GM23248 (cell line): ENCODE data around the gene ZBED4. TPM values are rescaled to one million over a fixed set of nuclear protein-coding genes. Genes with fewer than 3 reads are reported as not detected.
"Not testable (repeated sequence)": the region's sequence is repeated elsewhere in the genome, so short reads cannot be mapped to it uniquely, and the experiment has no call there.

Experiments used
- DNase-seq: peaks from one replicate; pipeline ENCODE4 v3.0.0-alpha.2; 2015
- H2AFZ ChIP-seq: fragments of 200-600 bp; sonication (generic); 2 replicates; pipeline ENCODE4 v1.6.1; 2016; ENCODE audit warnings: antibody characterized with exemption
- H3F3A ChIP-seq: fragments of 200-600 bp; sonication (generic); 2 replicates; pipeline ENCODE4 v1.6.1; 2016; ENCODE audit warnings: mild to moderate bottlenecking, antibody characterized with exemption, mixed run types; ENCODE audit not compliant: insufficient read depth
- H3K27ac ChIP-seq: fragments of 200-600 bp; sonication (generic); 2 replicates; pipeline ENCODE4 v1.5.1; 2016; ENCODE audit warnings: mild to moderate bottlenecking
- H3K27me3 ChIP-seq: fragments of 200-600 bp; sonication (generic); replicated peaks from 2 replicates; pipeline ENCODE4 v1.6.1; 2016; ENCODE audit warnings: mild to moderate bottlenecking; ENCODE audit not compliant: insufficient read depth
- H3K36me3 ChIP-seq: fragments of 200-600 bp; sonication (generic); 2 replicates; pipeline ENCODE4 v1.6.1; 2016; ENCODE audit warnings: low read depth, mild to moderate bottlenecking
- H3K4me1 ChIP-seq: fragments of 200-600 bp; sonication (generic); 2 replicates; pipeline ENCODE4 v1.6.1; 2016; ENCODE audit warnings: mild to moderate bottlenecking; ENCODE audit not compliant: insufficient read depth
- H3K4me2 ChIP-seq: fragments of 200-600 bp; sonication (generic); one replicate; pipeline ENCODE4 v1.6.1; 2016; ENCODE audit warnings: mild to moderate bottlenecking; ENCODE audit not compliant: unreplicated experiment
- H3K4me3 ChIP-seq: fragments of 200-600 bp; sonication (generic); 2 replicates; pipeline ENCODE4 v1.5.1; 2016; ENCODE audit warnings: mild to moderate bottlenecking
- H3K79me2 ChIP-seq: fragments of 200-600 bp; sonication (generic); 2 replicates; pipeline ENCODE4 v1.6.1; 2016; ENCODE audit warnings: mild to moderate bottlenecking; ENCODE audit not compliant: insufficient read depth
- H3K9ac ChIP-seq: fragments of 200-600 bp; sonication (generic); 2 replicates; pipeline ENCODE4 v1.6.1; 2016; ENCODE audit warnings: mild to moderate bottlenecking
- H3K9me2 ChIP-seq: fragments of 200-600 bp; sonication (generic); 2 replicates; pipeline ENCODE4 v1.6.1; 2016; ENCODE audit warnings: mixed run types, mild to moderate bottlenecking, moderate library complexity; ENCODE audit not compliant: insufficient read depth
- H3K9me3 ChIP-seq: fragments of 200-600 bp; sonication (generic); one replicate; pipeline ENCODE4 v1.6.1; 2017; ENCODE audit warnings: low read depth
- H4K20me1 ChIP-seq: fragments of 200-600 bp; sonication (generic); 2 replicates; pipeline ENCODE4 v1.6.0; 2016; ENCODE audit not compliant: insufficient read depth
- EZH2 ChIP-seq: fragments of 200-600 bp; sonication (generic); IDR thresholded peaks from 2 replicates; pipeline ENCODE4 v1.6.1; 2018; ENCODE audit warnings: antibody characterized with exemption, mild to moderate bottlenecking; ENCODE audit not compliant: insufficient read depth, poor library complexity, severe bottlenecking
- EZH2phosphoT487 ChIP-seq: fragments of 200-600 bp; sonication (generic); IDR thresholded peaks from 2 replicates; pipeline ENCODE4 v1.6.1; 2018; ENCODE audit warnings: antibody characterized with exemption, moderate library complexity, mild to moderate bottlenecking, low read depth; ENCODE audit not compliant: insufficient read depth
- WGBS, 2 experiments: methylation state at CpG; one replicate each; pipeline ENCODE4 v1.1.6; 2015 to 2017; ENCODE audit warnings: low lambda C conversion rate in 2 of 2, low coverage in 1 of 2; ENCODE audit errors: missing lambda C conversion rate in 2 of 2; 5-methylcytosine and 5-hydroxymethylcytosine counted together
- in situ Hi-C: fragments of 300-500 bp; cut with MboI; formaldehyde crosslinking; loops from 2 replicates; pipeline ENCODE4 v1.15.0; 2020
- polyA plus RNA-seq: library from polyadenylated mRNA; unstranded; fragments of >200 nt; fragmentation: Nextera tagmentation; extraction: Ambion mirVana; gene quantifications from 2 replicates; pipeline ENCODE4 v1.2.1, GENCODE V29; 2016
- total RNA-seq: library from RNA; depleted of rRNA; stranded (reverse); fragments of >200 nt; shearing (Covaris generic); gene quantifications from 2 replicates; pipeline ENCODE4 v1.2.3, GENCODE V29; 2014

ZBED4 gene
- total and polyA plus RNA-seq, 2 experiments from 2014 or later, result 5.0 to 7.7 TPM

DNA sequence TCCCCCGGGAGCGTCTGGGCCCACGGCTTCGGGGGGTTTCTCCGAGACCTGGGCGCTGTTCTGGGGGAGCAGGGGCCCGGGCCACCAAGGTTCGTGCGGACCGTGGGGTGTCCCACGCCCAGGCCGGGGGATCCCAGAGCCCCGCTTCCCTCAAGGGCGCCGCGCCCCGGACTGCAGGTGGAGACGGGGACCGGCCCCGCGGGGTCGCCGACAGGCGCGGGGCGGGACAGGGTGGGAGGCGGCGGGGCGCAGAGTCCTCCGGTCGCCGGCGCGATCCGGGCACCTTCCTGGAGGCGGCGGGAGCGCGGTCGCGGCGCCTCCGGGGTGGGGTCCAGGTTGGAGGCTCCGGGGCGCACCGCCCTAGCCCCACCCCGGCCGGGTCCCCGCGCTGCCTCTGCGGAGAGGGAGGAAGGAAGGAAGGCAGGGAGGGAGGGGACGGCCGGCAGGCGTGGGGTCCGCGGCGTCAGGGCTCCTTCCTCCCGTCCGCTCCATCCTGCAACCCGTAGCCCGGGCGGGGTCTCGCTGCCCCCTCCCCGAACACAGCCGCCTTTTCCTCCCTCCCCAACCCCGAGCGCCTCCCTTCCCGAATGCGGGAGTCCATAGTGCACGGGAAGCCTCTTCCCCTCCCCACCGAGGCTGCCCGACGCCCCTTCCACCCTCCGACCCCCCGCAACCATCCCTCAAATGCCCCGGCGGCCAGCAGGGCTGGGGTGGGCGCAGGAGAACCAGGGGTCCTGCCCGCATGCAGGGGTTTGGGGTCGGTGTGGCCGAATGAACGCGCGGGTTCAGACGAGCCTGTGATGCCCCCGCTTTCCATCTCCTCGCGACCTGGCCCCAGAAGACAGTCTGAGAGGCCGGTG is 4.3 kb upstream of the ZBED4 start:
- DNase-seq, result no peak
- no peak overlapping the region for H3K4me3 ChIP-seq

DNA sequence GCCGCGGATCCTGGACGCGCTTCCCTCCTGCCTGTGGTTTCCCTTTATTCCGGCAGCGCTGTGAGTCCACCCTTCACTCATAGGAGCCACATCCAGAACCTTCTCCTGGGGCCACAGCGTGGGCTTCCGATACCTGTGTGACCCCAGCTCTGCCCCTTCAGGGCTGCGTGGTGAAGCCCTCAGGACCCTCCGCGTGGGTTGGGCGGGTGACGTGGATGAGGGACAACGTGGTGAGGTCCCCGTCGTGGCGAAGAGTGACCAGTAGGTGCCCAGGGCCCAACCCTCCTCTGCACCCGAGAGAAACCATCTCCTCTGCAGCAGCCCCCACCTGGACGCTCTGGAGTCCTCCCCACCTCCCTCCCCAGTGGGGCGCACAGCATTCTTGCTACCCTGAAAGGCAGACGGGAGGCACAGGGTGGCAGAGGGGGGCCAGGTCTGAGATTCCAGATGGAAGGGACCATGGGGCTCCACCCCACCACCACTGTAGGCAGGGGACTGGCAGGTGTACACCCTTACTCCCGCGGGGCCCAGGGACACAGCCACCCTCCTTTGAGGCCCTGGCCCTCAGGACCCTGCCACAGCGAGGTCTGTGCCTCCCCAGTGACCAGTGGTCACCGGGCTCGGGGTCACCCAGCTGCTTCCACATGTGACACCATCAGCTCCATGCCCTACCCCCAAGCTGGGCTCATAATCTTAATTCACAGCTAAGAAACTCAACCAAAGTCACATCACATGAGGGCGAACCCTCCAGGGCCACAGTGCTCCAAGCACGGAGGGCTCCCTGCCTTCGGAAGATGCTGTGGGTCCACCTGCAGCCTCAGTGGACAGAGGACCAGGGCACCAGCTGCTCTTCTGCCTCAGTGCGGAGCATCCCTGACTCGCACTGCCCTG is 3.4 kb upstream of the ZBED4 start:
- H3K9me3 ChIP-seq, result no peaks in the 10 kb centered on the region
- H3K36me3 ChIP-seq, result no peaks in the 10 kb centered on the region
- no peak overlapping the region for H3K27ac ChIP-seq
- H3K4me1 ChIP-seq, result peaks cover 7% of the 10 kb centered on the region
- H3K4me3 ChIP-seq, result no peak overlapping the region
- in situ Hi-C loops, result no loop called here
- H3K4me2 ChIP-seq, result no peak overlapping the region
- peaks cover 10% of the 10 kb centered on the region for H3F3A ChIP-seq
- H3K27me3 ChIP-seq, result peaks cover 31% of the 10 kb centered on the region
- no peaks in the 10 kb centered on the region for H3K9me2 ChIP-seq
- H4K20me1 ChIP-seq, result no peaks in the 10 kb centered on the region
- no peak overlapping the region for H3K9ac ChIP-seq
- H3K79me2 ChIP-seq, result peaks cover 12% of the 10 kb centered on the region
- 46 to 51% methylated on average over 29 to 31 of the region's 31 CpGs for WGBS, 2 experiments
- TF ChIP-seq EZH2phosphoT487, result 0 out of 2 replicates have a peak, but pooled peaks have one; percentile 18
- TF ChIP-seq EZH2, result no peak
- H2AFZ ChIP-seq, result no peak overlapping the region
- no peak for DNase-seq

More for the DNA sequence above, 4.3 kb upstream of the ZBED4 start:
- H3K9me2 ChIP-seq, result no peaks in the 10 kb centered on the region
- 7 to 14% methylated on average over 15 to 63 of the region's 89 CpGs for WGBS, 2 experiments
- TF ChIP-seq EZH2phosphoT487 (0 out of 2 replicates have a peak, but pooled peaks have one; percentile 51), EZH2 (peak; percentile 74)
- no peaks in the 10 kb centered on the region for H3K4me1 ChIP-seq
- no peak overlapping the region for H3K9ac ChIP-seq
- peaks cover 3% of the 10 kb centered on the region for H3K79me2 ChIP-seq
- no peaks in the 10 kb centered on the region for H3K36me3 ChIP-seq
- H3K27ac ChIP-seq, result no peak overlapping the region
- H3K27me3 ChIP-seq, result peaks cover 31% of the 10 kb centered on the region
- H3F3A ChIP-seq, result peaks cover 1% of the 10 kb centered on the region
- H3K4me2 ChIP-seq, result no peak overlapping the region
- in situ Hi-C loops, result no loop called here
- H4K20me1 ChIP-seq, result no peaks in the 10 kb centered on the region
- no peaks in the 10 kb centered on the region for H3K9me3 ChIP-seq
- no peak overlapping the region for H2AFZ ChIP-seq

- Histone ChIP-seq H3K27me3 (peaks cover 31% of the 10 kb centered on the region), H3K4me3 (no peak overlapping the region), H3K4me1 (peaks cover 16% of the 10 kb centered on the region), H3K9me2 (no peaks in the 10 kb centered on the region), H3K79me2 (peaks cover 21% of the 10 kb centered on the region), H2AFZ (no peak overlapping the region), H3K27ac (no peak overlapping the region), H4K20me1 (0 out of 2 replicates have a peak, but pooled peaks cover 2% of the 10 kb centered on the region), H3F3A (peaks cover 10% of the 10 kb centered on the region), H3K9me3 (no peaks in the 10 kb centered on the region), H3K9ac (no peak overlapping the region), H3K36me3 (no peaks in the 10 kb centered on the region), H3K4me2 (no peak overlapping the region)
- TF ChIP-seq EZH2 (no peak), EZH2phosphoT487 (no peak)
- 88% methylated on average over 10 of the region's 10 CpGs for WGBS, 2 experiments
- in situ Hi-C loops, result no loop called here
- DNase-seq, result no peak
These were observed 2.5 kb upstream of the ZBED4 start for GRCh38 chr22:49850959-49851802.

GRCh38 chr22:49852568-49852897 is 1.1 kb upstream of the ZBED4 start:
- H3K4me1 ChIP-seq, result peaks cover 18% of the 10 kb centered on the region
- WGBS, 2 experiments, result 53 to 62% methylated on average over 13 of the region's 13 CpGs
- H3K79me2 ChIP-seq, result peaks cover 34% of the 10 kb centered on the region
- H3K9me3 ChIP-seq, H3K9me2 ChIP-seq, in situ Hi-C loops, H4K20me1 ChIP-seq, DNase-seq, H3K36me3 ChIP-seq: not testable (repeated sequence)
- peak overlapping the region; percentile 81 for H2AFZ ChIP-seq
- peak overlapping the region; percentile 82 for H3K4me2 ChIP-seq
- peak overlapping the region; percentile 87 for H3K9ac ChIP-seq
- H3K27ac ChIP-seq, result peak overlapping the region; percentile 76
- peaks cover 10% of the 10 kb centered on the region for H3F3A ChIP-seq
- peak overlapping the region; percentile 84 for H3K4me3 ChIP-seq
- peaks cover 26% of the 10 kb centered on the region for H3K27me3 ChIP-seq
